GM23248 (cell line): Measurements from ENCODE around the gene AK2.

ENCODE experiments used
- EZH2 ChIP-seq: fragments of 200-600 bp; sonication (generic); IDR thresholded peaks from 2 replicates; pipeline ENCODE4 v1.6.1; 2018; ENCODE audit warnings: antibody characterized with exemption, mild to moderate bottlenecking; ENCODE audit not compliant: insufficient read depth, poor library complexity, severe bottlenecking
- EZH2phosphoT487 ChIP-seq: fragments of 200-600 bp; sonication (generic); IDR thresholded peaks from 2 replicates; pipeline ENCODE4 v1.6.1; 2018; ENCODE audit warnings: antibody characterized with exemption, moderate library complexity, mild to moderate bottlenecking, low read depth; ENCODE audit not compliant: insufficient read depth

- TF ChIP-seq EZH2 (no peak), EZH2phosphoT487 (no peak)
Observed at GRCh38 chr1:33008051-33008914, 28.4 kb downstream of the AK2 start.
